Stimulated activated CD4-positive, alpha-beta T cell treated with anti-CD3 and anti-CD28 coated beads, Interleukin-2, amount 100 ng/mL, for 48 hours (primary cell): Measurements from ENCODE around the gene TRIM72.
"Not testable (repeated sequence)": the region's sequence is repeated elsewhere in the genome, so short reads cannot be mapped to it uniquely, and the experiment has no call there.

Experiments used
- DNase-seq, 2 donors: peaks; one replicate each; pipeline ENCODE4 v3.0.0-alpha.2; 2020

Gene TRIM72

DNA sequence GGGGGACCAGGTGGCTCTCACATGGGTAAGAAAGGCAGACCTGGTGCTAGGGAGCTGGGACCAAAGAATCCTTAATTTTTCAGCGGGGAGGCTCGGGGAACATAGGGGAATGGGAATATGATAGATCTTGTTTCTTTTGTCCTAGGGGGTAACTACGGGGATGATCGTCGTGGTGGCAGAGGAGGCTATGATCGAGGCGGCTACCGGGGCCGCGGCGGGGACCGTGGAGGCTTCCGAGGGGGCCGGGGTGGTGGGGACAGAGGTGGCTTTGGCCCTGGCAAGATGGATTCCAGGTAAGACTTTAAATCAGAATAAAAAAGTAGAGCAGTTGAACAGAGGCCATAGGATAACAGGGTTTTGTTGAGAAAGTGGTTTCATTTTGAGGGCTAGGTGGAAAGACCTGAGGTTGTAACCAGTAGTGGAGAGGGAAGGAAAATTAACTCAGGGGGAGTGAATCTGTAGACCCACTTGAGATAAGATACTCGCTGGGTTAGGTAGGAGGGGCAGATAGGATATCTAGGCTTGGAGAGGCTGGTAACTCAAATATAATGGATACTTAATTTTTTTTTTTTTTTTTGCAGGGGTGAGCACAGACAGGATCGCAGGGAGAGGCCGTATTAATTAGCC is 23.0 kb upstream of the TRIM72 start:
- DNase-seq, result no peak

DNA sequence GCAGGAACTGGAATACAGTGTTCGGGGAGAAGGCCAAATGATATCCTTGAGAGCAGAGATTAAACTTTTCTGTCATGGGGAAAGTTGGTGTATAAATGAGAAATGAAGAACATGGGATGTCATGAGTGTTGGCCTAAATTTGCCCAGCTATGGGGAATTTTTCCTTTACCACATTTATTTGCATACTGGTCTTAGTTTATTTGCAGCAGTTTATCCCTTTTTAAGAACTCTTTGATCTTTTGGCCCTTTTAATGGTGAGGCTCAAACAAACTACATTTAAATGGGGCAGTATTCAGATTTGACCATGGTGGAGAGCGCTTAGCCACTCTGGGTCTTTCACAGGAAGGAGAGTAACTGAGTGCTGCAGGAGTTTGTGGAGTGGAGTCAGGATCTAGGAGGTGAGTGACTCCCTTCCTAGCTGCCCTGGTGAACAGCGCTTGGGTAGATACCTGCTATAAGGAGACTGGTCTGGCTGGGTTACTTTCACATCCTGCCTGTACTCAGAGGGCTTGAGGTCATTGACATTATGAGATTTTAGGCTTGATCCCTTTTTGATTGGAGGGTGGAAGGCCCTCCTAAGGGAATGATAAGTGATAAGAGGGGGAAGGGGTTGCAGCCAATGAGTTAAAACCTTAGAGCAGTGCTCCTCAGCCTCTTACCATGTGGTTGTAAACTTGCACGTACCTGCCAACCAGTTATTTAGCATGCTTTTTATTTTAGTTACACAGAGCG is 22.1 kb upstream of the TRIM72 start:
- DNase-seq, result no peak

DNA sequence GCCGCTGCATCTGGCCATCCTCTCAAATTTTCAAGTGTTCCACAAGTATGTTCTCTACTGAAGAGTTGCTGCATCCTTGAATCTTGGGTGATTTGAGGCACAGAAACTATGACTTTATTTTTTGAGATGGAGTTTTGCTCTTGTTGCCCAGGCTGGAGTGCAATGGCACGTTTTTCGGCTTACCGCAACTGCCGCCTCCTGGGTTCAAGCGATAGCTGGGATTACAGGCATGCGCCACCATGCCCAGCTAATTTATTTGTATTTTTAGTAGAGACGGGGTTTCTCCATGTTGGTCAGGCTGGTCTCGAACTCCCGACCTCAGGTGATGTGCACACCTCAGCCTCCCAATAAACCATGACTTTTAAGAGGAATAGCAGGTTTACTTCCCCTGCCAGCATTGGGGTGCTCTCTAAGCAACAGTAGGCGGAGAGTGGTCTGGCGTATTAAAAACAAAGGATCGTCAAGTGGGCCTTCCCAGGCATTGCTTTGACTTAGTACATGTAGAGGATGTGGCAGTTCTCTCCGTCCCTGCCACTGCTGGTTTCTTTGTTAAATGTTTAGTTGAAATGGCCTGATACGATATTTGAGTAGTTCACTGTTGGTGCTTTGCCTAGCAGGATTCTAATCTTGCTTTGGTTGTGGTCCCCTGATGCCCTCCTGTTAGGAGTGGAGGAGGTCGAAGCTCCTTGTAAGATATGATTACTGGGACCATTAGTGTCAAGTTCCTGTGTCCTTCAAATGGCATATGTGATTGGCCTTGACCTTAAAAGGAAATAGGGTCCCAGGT is 20.9 kb upstream of the TRIM72 start:
- no peak for DNase-seq

DNA sequence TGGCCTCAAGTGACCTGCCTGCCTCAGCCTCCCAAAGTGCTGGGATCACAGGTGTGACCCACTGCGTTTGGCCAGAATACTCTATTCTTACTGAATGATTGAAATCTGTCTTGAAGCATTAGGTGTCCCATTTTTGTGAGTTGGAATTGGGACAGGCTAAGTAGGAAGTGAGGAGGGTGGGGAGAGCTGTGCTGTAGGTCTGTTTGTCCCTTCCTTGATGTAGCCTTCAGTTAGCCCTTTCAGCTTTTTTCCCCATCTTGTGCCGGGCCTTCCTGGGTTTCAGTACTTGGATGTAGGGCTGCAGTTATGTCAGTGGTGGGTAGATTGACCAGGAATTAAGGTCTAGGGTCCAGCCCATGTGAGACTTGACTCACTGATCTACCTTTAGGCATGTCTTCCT is 20.0 kb upstream of the TRIM72 start:
- no peak for DNase-seq

DNA sequence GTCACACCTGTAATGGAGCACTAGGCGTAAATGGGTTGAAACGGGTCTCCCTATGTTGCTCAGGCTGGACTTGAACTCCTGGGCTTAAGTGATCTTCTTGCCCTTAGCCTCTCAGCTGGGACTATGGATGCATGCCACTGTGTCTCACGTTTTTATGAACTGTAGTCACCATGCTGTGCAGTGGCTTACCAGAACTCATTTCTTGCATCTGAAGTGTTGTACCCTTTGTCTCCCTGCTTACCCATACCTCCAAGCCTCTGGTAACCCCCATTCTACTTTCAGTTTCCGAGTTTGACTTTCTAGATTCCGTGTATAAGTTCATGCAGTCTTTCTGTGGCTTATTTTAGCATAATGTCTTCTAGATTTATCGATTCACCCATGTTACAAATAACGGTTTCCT is 19.0 kb upstream of the TRIM72 start:
- no peak for DNase-seq

DNA sequence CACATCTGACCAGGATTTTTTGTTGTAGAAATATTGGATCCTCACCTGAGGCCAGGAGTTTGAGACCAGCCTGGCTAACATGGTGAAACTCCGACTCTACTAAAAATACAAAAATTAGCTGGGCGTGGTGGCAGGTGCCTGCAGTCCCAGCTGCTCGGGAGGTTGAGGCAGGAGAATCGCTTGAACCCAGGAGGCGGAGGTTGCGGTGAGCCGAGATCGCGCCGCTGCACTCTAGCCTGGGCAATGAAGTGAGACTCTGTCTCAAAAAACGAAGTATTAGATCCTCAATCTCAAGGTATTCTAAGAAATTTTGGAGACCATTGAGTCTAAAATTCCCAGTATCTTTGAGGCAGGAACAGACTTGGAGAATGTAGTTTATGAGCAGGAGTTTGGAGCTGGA is 18.1 kb upstream of the TRIM72 start:
- not testable (repeated sequence) for DNase-seq

DNA sequence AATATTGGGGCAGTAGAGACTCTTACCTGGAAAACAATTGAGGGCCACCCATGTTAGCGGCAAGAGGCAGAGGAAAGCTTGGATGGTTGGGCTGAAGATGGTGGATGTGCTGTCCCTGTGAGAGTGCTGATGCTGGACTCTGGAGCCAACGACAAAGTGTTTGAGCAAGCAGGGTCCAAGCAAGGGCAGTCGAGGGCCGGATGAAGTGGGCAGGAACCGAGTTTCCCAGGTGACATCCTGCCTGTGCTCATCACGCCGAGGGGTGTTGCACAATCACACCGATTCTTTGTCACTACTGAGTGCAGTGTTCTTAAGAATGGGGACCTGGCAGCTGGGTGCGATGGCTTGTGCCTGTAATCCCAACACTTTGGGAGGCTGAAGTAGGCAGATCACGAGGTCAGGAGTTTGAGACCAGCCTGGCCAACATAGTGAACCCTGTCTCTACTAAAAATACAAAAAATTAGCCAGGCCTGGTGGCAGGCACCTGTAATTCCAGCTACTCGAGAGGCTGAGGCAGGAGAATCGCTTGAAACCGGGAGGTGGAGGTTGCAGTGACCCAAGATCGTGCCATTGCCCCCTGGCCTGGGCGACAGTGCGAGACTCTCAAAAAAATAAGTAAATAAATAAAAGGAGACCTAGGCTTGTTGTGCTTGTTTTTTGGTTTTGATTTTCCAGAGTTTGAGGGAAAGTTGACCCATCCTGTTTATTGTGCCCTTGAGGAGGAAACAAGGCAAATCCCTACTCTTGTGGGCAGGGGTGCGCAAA is 17.4 kb upstream of the TRIM72 start:
- no peak for DNase-seq

DNA sequence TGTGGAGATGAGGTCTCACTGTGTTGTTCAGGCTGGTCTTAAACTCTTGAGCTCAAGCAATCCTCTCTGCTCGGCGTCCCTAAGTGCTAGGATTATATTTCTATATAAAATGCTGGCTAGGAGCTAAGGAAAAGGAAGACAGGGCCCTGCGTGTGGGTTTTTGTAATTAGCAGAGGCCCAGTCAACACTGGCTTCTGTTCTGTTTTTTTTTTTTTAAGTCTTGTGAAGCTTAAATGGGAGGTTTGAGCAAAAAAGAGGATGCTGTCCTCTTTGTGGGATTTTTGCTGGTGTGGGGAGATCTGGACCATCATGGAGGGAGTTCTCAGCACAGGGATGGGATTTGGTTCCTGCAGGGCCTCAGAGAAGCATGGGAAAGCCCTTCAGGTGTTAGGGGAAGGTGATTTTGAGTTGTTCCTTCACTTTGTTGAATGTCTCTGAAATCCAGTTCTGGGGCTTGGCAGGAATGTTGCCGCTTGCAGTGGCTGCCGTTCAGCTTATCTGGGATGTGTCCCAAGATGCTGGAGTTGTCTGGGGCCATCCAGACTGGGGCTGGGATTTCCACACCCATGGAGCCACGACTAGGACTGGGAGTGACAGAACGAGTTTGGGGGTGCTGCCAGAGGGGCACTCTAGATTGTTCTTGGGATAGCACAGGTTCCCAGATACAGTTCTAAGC is 15.6 kb upstream of the TRIM72 start:
- DNase-seq, result no peak

DNA sequence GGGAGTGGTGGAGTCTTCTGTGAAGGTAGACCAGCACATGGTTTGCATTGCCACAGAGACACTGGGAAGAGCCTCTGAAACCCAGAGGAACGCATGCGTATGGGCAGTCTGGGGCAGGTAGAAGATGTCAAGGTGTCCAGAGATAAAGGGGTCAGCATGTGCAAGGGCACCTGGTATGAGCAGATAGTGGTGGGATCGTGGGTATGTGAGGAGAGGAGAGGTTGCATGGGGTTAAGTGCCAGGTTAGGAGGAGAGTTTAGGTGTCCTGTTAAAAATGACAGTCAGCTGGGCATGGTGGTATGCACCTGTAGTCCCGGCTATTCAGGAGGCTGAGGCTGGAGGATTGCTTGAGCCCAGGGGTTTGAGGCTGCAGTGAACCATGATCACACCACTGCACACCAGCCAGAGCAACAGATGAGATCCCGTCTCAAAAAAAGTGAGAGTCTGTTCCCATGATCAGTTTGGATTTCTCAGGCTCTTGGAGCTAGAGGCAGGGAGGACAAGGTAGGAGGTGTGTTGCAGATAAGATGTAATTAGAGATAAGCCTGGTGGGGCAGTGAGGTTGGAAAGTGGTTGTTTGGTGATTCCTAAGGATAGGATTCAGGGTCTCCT is 14.4 kb upstream of the TRIM72 start:
- no peak for DNase-seq

DNA sequence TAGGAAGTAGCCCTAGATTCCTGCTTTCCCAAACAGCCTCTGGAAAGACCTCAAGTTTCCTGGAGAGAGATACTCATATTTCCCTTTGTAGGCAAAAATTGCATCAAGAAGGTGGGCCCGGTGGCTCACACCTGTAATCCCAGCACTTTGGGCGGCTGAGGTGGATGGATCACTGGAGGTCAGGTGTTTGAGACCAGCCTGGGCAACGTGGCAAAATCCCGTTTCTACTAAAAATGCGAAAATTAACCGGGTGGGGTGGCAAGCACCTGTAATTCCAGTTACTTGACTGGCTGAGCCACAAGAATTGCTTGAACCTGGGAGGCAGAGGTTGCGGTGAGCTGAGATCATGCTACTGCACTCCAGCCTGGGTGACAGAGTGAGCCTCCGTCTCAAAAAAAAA is 13.8 kb upstream of the TRIM72 start:
- DNase-seq, result not testable (repeated sequence)

DNA sequence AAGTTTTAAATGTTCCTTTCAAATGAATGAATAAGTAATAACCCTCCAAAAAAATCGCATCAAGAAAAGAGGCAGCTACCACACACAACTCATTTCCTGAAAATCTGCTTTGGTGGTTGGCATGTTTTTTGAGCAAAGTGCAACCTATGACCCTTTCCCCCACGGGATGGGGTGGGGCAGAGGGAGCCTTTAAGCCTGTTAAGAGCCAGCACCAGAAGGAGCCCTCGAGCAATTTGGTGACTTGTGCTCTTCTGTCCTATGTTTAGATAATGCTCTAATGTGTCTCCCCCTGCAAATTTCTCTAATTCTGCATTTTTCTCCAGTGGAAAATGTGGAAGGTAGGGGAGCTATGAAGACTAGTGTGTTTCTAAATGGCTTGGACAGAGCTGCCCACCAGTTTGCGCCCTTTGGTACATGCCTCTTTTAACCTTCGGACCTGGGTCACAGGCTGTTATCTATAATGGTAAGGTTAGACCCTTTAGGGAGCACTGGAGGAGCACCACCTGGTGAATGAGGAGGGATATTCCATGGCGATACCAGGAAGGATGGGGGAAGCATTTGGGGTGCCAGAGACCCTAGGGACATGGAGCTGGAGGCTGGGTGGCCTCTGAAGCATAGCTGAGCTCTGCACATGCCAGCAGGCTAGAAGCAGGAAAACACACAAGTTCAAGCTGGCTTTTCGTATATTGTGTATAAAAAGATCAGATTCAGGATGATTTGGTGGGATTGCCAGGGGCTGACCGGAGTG is 12.9 kb upstream of the TRIM72 start:
- no peak for DNase-seq

DNA sequence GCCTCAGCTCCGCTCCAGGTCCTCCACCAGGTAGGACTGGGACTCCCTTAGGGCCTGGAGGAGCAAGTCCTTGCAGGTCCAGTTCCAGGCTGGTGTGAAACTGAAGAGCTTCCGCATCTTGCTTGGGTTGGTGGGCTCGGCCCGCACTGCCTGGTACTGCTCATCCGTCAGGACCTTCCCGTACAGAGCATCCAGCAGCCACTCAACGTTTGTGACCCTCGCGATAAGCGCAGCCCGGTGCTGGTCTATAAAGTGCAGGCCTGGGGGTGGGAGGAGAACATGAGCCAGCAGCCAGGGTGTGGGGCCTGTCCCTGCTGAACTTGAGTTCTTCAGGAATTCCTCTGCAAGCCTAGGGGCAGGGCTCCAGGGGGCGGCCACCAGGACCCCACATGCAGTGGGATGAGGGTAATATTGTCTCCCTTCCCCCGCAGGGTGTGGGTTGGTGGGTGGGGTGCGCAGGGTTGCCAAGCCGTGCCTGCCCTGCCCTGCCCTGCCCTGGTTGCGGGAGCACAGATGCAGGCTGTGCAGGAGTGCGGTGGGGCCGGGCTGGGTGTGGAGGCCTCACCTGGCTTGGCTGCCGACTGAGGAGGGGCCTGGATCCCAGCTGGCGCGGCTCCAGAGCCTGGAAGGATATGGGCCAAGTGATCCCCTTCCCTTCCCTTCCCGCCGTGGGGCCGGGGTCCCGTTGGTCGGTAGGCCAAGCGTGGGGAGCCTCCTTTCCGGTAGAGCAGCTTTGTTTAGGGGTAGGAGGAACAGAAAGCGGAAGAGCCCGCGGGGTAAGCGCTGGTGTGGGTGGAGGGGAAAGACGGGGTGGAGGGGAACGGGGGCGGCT is 12.1 kb upstream of the TRIM72 start:
- no peak for DNase-seq

DNA sequence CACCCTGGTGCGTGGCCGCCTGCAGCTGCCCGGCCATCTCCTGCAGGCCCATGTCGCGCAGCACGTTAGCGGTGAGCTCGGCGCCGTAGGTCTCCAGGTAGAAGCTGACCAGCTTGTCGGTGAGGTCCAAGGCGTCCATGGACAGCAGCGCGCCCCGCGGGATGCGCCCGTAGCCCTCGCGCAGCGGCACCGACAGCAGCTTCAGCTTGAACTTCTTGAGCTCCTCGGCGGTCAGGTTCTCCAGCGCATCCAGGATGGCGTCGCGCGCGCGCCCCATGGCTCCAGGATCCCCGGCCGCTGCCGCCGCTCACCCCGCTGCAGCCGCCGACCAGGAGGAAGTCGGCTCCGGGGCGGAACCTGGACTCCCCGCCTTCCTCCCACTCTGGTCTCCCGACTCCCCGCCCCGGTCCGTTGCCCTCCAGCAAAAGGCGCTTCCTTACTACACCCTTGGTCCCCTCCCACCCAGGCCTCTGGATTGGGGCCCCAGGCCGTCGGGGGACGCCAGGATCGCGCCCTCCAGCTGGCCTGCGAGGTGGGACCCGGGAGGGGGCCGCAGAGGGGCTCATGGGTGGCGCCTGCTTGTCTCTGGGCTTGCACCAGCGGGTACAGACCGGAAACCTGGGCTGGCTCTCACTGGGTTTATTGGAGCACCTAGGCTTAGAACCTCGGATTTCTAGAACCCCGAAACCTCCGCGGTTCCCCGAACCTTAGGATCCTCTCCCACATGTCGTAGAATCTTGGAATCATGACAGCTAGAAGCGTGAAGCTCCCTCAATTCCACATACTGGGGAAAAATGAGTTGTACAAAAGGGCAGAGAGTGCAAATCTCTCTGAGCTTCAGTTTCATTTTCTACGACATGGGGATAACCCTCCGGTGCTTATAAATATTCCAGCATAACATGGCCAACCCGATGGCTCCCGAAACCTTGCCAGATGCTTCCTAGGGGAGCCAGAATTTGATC is 11.2 kb upstream of the TRIM72 start, which contains the start of gene PYCARD:
TSS of gene PYCARD (minus strand) at position 347 of the 962 bp plus-strand sequence. CDS start at position 277, 70 bp downstream.
- DNase-seq, result no peak

DNA sequence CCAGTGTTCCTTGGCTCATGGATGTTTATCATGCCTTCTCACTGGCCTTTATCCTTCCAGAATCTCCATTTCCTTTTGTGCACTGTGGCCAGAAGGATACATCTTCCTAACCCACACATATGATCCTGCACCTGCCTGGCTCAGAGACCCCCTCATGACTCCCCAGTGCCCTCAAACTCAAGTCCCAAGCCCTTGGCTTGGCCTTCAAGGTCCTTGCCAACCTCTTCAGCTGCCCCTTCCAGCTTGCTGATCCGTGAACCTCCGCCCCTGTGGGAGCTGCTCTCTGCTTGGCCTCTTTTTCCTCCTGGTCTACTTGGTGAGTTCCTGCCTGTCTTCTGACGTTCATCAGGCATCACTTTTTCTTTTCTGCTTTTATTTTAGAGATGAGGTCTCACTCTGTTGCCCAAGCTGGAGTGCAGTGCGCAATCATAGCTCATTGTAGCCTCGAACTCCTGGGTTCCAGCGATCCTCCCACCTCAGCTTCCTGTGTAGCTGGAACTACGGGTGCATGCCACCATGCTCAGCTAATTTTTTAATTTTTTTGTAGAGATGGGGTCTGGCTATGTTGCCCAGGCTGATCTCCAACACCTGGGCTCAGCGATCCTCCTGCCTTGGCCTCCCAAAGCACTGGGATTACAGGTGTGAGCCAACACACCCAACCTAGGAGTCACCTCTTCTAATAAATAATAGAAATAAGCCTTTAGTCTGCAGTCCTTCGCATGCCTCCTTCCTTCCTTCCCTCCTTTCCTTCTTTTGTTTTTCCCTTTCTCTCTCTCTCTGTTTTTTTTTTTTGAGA is 8.8 kb upstream of the TRIM72 start:
- no peak for DNase-seq

DNA sequence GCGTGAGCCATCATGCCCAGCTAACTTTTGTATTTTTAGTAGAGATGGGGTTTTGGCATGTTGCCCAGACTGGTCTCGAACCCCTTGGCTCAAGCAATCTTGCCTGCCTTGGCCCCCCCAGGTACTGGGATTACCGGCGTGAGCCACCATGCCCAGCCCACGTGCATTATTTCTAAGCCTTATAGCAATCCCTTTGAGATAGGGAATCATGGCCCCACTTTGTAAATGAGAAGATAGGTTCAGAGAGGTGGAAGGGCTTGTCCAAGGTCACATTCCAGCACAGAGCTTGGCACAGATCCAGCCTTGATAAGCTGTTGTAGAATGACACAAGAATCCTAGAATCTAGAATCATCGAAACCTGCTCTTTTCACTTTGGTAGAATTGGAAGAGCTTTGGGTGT is 7.1 kb upstream of the TRIM72 start:
- no peak for DNase-seq

DNA sequence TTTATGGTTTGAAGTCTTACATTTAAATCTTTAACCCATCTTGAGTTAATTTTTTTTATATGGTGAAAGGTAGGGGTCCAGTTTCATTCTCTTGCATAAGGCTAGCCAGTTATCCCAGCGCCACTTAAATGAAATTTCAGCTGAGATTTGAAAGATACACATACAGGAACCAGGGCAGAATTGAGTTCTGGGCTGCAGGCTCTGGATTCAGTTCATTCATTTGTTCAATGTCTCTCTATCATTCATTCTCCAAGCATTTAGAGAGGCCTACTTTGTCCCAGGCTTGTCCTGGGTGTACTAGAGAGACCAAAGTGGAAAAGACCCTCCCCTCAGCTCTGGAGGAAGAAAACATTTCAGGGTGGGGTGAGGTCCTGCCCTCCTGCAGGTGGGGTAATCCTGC is 577 bp upstream of the TRIM72 start:
- DNase-seq, result no peak

DNA sequence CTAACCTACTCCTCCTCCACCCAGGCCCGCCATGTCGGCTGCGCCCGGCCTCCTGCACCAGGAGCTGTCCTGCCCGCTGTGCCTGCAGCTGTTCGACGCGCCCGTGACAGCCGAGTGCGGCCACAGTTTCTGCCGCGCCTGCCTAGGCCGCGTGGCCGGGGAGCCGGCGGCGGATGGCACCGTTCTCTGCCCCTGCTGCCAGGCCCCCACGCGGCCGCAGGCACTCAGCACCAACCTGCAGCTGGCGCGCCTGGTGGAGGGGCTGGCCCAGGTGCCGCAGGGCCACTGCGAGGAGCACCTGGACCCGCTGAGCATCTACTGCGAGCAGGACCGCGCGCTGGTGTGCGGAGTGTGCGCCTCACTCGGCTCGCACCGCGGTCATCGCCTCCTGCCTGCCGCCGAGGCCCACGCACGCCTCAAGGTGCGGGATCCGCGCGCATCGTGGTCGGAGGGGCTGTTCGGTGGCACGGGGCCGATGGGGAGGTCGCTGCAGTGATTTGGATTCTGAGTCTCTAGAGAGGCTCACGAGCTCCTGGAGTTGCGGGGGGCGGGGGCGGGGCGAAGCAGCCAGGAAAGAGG is 878 bp downstream of the TRIM72 start:
- no peak for DNase-seq
